Right lung (tissue), 5 donors: ENCODE data around the gene DRAM1. TPM values are rescaled to one million over a fixed set of nuclear protein-coding genes. Genes with fewer than 3 reads are reported as not detected.
A peak's percentile ranks its signal among the peaks of the same experiment; 100 is the strongest.

Experiments
- DNase-seq, 2 donors: peaks; one replicate each; pipeline ENCODE4 v3.0.0-alpha.2; 2013
- polyA plus RNA-seq, 5 donors: library from polyadenylated mRNA; unstranded; fragments of 120-200 nt; gene quantifications; one replicate each; pipeline versions ENCODE4 v1.2.1 to v1.2.3, GENCODE V29; 2013; ENCODE audit warnings: inconsistent platforms in 1 of 5, low replicate concordance in 1 of 5; ENCODE audit not compliant: insufficient read length in 5 of 5, insufficient read depth in 1 of 5

DRAM1 gene
- polyA plus RNA-seq, 5 donors: 21.8 to 28.1 (median 24.7) TPM

- no peak for DNase-seq
Observed at GRCh38 chr12:101939306-101939705, 61.9 kb downstream of the DRAM1 start.

DNA sequence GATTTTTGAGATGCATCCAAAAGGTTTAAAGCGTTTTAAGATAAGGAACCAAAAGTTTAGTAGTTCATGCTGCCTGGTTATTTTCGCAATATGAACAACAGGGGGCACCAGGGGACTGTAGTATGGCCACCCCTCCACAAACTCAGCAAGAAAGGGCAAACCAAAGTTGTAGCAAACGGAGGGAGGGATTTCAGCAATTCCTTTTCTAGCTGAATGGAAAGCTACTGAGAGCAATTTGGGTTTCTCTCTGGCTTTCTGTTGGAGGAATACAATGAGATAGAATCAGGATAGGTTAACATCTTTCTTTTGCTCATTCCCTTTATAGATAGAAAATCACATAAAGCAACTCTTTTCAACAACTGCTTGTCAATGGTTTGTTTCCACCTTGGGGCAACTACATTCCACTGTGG is 62.5 kb downstream of the DRAM1 start:
- DNase-seq: peak; percentile 52 to 73

- no peak for DNase-seq
Observed at GRCh38 chr12:101940400-101940950, 63.1 kb downstream of the DRAM1 start.

- DNase-seq: no peak
Observed at GRCh38 chr12:101941306-101942249, 64.2 kb downstream of the DRAM1 start.

- DNase-seq: no peak
Observed at GRCh38 chr12:101942250-101942605, 64.8 kb downstream of the DRAM1 start.

DNA sequence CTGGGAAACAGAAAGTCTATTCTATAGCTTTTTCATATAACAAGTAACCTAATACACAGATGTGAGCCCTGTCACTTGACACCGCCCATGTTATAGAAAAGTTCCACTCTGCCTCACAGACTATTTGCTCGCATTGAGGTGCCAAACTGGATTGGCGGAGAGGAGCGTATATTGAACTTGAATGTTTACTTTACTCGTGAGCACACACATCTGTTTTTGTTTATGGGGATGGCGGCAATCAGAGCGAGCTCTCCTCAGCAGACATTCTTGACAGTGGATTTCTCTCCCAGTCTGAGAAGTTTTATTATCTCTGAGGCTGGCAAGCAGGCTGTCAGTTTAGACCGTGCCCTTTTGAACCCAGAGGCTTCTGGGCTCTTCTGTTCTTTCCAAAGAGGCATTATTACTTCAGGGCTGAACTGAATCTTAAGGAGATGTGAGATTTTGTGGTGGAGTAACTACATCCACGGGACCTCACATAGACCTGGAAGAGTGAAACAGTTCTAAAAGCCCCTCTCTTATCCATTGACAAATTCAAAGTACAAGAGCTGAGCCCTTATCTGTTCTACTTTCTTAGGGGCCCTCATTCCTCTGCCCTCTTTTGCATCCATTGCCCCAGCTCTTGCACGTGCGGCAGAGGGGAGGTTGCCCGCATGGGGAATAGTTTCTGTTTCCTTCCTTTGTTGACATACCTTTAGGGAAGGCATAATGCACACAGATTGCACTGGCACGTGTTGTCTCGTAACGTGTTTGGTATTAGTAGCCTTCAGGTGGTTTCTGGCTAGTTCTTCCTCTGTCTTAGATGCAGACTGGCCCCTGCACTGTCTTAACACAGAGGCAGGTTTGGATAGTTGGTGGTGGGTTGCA is 68.2 kb downstream of the DRAM1 start:
- peak; percentile 24 to 34 for DNase-seq

DNA sequence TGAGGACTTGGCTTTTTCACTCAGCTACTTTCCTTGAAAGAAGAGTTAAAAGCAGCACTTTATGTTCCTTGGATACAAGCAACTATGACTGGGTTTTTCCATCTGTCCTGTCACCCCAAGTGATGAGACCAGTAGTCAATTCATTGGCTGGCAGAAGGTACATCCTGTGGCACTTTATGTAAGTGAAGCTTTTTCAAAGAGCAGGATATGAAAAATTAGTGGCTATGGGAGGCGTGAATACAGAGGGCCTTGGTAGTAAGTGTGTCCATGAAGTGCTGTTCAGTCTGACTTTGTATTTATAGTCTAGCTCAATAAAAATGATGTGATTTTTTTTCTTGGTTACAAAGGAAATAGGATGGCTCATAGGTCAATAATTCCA is 68.8 kb downstream of the DRAM1 start:
- DNase-seq: no peak

GRCh38 chr12:101947316-101947715 is 69.9 kb downstream of the DRAM1 start:
- no peak for DNase-seq

GRCh38 chr12:101948365-101948764 is 71.0 kb downstream of the DRAM1 start:
- DNase-seq: no peak

DNA sequence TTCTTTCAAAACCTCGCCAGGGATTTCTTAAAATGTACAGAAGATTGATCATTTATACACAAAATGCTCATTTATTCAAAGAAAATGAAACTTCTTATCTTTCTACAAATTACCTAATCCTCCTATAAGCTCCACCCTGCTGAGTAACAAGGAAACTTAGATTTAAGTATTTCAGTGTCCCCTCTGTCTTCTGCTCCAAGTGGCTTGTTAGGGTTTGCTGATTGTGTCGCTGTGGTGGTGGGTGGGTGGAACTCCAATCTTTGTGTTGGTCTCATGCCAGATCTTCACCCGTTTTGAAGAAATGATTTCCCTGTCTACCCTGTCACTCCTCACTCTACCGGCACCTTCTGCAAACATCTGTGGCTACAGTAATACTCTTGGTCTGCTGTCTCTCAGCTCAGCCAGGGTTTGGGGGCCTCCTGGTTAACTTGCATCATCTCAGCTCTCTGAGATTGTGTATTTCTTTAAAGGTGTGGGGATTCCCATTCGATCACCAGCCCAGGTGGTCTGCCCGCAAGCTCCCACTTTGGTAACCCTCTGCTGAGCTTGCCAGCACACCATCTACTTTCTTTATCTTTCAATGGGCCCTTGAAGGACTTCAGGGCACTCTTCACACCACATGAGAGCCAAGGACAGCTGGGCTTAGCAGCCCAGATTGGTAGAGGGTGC is 73.8 kb downstream of the DRAM1 start:
- no peak for DNase-seq

- DNase-seq: no peak
Observed at GRCh38 chr12:101954113-101954512, 76.7 kb downstream of the DRAM1 start.

GRCh38 chr12:101954676-101955075 is 77.3 kb downstream of the DRAM1 start:
- no peak for DNase-seq

- no peak for DNase-seq
Observed at GRCh38 chr12:101957252-101957959, 80.0 kb downstream of the DRAM1 start.

DNA sequence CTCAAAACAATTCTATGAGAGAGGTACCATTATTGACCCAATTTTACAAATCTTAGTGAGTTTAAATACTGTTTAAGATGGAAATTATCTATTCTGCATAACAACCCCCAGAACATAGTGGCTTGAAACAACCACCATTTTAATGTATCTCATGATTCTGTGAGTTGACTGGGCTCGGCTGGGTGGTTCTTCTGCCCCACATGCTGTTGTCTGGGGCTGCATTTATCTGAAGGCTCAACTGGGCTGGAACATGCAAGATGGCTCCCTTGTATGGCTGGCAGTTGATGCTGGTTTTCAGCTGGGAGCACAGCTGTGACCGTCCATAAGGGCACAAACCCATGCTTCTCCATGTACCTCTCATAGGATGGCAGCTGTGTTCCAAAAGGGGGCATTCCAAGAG is 82.2 kb downstream of the DRAM1 start:
- no peak for DNase-seq

DNA sequence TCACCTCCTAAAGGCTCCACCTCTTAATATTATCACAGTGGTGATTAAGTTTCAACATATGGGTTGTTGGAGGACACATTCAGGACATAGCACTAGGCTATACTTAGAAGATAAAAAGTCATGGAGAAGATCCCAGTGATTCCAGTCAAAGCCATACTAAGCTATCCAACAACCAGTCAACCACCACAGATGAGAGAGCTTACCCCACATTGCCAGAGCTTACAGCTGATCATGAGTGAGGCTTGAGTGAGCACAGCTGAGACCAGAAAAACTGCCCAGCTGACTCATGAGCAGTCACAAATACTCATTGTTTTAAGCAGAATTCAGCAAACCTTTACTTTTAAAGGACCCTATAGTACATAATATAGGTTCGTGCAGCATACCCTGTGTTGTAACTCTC is 85.1 kb downstream of the DRAM1 start:
- DNase-seq: peak; percentile 44 to 56

DNA sequence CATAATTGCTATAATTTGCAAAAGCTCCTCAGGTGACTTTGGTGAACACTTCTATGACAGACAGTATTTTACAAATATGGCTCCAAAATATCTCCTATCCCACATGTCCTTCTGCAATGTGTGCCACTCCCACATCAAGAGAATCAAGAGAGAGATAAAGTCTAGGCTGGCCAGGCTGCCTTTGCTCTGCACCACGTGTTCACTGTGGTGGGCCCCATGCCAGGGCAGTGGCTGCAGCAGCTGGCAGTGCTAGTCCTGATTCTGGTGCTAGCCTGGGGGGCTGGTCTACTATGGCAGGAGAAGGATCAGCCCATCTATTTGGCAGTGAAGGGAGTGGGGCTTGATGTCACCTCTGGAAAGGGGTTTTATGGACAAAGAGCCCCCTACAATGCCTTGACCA is 86.3 kb downstream of the DRAM1 start:
- no peak for DNase-seq

DNA sequence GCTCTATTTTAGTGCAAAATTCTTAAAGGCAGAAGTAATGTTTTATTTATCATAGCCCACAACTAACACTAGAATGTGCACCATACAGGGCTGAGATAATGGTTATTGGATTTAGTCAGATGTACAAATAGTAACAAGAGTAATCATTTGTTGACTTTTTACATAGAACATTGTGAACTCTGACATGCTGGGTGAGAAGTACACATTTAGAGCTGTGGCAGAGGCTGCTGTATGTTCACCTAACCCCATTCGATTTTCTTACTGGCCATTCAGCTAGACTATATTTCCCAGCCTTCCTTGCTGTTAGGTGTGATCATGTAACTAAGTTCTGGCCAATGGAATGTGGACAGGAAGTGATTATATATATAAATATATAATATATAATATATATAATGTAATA is 89.1 kb downstream of the DRAM1 start:
- DNase-seq: no peak

DNA sequence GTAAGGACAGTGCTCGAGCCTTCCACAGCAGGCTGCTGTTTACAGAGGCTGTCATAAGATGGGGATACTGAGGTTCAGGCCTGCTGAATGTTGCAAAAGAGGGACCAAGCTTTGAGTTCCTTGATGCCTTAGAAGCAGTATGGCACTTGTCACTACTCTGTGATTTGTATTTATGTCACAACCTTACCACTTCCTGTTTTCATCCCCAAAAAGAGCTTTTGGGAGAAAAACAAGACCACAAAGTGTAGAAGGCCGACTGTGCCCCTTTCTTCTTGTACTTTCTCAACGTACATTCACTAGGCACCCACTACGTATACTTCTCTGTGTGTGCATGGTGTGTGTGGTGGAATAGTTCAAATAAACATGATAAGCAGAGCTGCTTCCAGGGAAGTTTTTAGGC is 90.1 kb downstream of the DRAM1 start:
- DNase-seq: no peak

DNA sequence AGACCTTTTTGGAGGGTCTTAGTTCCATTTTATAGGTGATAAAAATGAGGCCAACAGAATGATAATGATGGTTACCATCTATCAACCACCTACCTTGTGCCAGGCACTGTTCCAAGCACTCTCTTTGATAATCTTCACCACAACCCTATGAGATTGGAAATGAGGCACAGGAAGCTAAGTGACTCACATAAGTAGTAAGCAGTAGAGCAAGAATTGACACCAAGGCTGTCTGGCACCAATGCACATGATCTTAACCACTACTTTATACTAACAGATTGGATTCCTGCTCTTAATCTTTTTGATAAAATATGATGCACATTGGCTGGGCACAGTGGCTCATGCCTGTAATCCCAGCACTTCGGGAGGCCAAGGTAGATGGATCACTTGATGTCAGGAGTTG is 91.4 kb downstream of the DRAM1 start:
- no peak for DNase-seq
